DMS79 (cell line): ENCODE results near the gene ASTN2.

Source experiments
- DNase-seq: peaks from one replicate; lab custom pipeline; 2025; lab: John Stamatoyannopoulos, UW

Gene ASTN2

DNA sequence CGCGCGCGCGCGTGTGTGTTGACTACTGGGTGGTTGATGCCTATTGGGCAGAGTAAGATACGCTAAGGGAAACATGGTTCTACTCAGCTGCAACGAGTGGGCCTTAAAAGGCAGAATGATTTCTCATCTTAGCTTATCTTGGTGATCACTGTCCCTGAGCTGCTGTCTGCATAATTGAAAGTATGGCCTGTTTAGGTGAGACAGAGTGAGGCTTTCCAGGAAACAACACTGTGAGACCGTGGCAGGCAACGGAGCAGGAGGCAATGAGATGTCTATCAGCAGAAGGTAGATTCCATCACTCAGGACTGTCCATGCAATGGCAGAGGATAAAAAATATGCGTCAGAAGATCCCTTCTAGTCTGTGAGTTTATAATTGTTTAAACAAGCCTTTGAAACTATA, 450.6 kb downstream of the ASTN2 start:
- no peak for DNase-seq

DNA sequence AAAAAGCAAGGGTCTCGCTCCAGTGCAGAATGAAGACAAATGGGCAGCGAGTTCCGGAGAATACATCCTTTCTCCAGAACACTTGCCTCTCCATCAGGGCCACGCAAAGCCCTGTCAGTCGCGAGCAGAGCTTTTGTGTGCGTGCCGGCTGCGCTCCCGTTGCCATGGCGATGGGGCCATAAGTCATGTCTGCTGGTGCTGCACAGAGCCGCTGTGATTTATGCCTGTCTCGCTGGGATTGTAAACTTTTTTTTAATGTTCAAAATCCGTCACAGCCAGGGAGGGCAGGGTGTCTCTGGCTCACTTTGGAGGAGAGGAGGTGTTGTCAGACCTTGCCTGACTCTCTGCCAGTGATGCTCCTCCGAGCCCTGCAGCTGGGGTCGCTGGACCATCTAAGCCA, 455.0 kb downstream of the ASTN2 start:
- peak; percentile 25 for DNase-seq

DNA sequence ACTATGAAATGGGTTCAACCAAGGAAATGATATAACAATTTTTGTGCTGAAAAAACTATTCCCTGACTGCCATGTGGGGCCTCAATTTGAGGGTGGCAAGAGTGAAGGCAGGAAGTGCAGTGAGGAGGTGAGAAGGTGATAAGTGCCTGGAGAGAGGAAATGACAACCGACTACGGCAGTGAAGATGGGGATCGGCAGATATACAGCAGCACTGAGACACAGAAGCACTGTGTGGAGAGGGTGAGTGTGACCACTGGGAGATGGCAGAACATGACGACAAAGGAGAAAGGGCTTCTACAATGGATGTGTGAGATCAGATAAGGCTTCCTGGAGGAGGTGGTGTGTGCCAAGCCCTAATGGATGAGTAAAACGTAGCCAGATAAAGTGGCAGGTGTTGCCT, 456.0 kb downstream of the ASTN2 start:
- no peak for DNase-seq

DNA sequence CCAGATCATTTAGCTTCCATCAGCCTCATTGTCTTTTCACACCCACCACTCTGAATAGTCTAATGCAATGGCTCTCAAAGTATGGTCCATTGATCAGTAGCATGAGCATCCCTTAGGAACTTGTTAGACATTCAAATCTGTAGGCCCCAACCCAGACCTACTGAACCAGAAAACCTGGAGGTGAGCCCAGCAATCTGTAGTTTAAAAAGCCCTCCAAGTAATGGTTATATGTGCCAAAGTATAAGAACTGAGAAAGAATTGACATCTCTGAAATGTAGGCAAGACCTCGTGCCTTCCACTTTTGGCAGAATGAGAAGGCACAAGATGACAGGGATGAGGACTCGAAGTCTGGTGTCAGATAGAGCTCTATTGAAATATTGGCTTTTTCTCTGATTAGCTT, 460.1 kb downstream of the ASTN2 start:
- peak; percentile 78 for DNase-seq

DNA sequence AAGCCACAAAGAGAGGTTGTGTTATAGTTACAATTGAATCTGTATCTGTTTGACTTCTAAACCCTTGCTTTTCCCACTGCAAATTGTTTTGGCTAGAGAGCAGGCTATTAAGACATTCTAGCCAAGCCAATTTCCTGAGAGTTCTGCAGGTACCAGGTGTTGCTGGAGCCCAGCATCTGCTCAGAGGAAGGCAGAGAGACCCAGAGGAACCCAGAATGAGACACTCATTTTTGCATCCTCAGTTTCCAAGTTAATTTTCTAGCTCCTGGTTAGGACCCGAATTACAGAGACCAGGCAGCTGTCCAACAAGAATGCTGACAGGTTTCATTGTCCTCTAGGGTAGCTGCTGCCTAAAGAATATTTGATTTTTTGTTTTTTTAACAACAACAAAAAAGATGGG, 461.6 kb downstream of the ASTN2 start:
- DNase-seq = no peak

DNA sequence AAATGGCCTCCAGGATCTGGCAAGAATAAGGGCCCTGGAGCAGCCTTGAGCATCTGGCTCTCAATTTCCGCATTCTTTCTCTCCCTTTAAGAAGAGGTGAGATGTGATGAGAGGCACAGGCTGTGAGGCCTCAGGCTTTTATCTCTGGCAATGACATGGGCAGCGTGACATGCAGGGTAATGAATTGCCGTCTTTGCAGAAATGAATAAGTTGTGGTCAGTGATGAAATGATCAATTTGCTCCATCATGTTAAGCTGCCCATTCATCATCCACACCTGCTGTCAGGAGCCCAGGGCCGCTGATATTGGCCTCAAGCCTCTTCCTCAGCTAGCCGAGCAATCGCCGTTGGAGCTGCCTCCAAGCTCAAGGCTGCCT, 462.4 kb downstream of the ASTN2 start:
- no peak for DNase-seq

DNA sequence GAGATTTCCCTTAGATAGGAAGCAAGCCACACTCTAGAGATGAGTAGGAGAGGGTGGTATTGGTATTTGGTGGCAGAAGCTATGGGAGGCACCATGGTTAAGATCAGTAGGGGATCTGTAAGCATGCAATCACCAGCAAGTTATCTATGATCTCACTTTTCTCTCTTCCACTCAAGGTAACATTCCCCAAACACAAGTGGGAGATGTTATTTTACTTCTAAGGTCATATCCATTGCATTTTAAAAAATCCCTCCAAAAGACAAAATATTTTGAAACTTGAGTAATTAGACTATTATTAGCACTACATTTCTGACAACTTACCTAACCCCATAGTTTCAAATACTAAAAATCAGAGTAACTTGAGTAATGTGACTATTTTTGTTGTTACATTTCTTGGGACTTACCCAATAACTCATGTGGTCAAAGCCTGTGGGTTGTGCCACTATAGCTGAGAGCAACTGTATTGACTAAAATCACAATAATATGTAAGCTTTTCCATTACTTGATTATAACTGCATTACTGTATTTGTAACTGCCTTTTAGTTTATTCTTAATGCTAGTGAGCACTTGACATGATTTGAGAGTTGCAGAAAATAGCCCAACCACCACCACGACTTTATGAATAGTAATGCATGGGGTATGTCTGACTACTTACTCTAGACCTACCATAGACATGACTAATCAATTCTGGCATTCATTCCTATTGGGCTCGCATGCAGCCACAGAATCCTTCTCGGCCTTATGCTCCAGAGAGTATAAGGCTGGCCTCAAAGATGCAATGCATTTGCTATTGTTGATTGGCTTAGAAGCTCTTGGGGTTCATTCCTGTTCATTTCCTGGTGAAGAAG, 463.0 kb downstream of the ASTN2 start:
- no peak for DNase-seq

DNA sequence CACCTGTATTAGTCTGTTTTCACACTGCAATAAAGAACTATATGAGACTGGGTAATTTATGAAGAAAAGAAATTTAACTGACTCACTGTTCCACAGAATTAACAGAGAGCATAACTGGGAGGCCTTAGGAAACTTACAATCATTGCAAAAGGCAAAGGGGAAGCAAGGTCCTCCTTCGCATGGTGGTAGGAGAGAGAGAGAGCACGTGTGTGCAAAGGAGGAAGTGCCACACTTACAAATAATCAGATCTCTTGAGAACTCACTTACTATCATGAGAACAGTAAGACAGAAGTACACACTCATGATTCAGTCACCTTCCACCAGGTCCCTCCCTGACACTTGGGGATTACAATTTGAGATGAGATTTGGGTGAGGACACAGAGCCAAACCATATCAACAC, 469.0 kb downstream of the ASTN2 start:
- DNase-seq = no peak

DNA sequence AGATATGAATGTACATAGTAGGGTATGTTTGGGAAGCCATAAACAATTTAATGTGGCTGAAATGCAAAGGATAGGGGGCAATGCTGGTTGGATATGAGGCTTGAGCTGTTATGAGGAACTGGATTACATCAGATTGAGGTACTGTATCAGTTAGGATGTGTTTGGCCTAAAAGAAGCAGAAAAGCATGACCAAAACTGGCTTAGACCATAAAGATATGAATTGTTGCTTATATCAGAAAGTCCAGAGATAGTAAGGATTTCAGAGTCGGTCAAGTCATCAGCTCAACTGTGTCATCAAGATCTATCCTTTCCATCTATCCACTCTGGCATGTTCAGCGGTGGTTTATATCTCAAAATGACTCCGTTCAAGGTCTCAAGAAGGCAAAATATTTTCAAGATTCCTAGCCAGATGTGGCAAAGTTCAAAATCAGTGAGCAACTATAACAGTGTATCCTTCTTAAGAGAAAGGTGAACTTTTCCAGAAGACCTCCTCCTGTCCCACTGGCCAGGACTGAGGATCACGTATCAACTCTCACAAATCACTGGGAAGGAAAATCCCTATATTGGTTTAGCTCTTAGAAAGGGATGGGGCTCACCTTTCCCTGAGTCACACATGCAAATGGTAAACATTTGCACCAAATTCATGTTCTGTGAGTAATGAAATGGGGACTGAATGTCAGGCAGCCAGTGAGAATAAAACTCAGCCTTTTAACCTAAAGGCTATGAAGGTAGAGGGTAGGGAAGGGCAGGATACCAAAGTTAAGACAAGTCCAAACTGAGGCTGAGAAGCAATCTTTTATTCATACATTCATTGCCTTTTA, 469.9 kb downstream of the ASTN2 start:
- no peak for DNase-seq

DNA sequence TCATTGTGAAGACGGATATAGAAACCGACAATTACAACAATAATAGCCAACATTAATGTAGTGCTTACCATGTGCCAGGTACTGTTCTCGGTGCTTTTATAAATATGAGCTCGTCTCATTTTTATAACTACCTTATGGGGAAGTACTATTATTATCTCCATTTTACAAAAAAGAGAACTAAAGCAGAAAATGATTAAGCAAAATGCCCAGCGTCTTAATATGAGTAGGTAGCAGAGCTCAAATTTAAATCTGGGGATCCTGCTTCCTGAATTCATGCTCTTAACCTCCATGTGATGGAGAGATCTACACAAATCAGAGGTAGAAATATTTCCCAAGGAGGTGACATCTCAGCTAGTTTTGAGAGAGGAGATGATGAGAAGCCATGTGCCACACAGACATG, 470.9 kb downstream of the ASTN2 start:
- DNase-seq = no peak

DNA sequence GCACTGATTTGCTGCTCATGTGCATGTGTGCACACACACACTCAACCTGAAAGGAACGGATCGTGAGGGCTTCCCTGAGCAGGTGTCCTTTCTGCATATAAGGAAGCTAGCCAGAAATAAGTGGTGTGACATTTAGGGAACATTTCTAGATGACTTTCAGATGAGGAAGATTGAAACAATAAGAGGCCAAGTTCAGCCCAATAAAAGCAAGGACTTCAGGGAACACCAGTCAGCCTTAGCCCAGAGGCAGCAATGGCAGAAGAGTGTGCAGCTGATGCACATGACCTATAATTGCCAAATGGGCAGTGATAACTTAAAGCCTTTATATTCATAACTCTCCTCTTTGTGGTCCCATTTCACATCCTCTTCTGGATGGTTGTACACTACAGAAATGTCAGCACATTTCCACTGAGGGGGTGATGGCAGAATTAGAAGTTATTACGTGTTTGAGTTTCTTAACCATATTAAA, 472.2 kb downstream of the ASTN2 start:
- DNase-seq = no peak

DNA sequence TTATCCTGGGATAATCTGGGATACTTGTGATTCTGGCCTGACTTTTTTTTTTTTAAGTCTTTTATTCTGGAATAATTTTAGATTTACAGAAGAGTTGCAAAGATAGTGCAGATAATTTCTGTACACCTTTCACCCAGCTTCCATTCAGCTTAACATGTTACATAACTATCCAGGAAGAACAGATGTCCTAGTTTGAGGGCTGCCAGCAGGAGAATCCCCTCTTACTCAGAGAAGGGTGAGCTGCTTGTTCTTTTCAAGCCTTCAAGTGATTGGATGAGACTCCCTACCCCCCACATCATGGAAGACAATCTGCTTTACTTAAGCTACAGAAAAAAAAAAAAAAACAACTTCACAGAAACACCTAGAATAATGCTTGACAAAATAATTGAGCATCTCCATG, 473.6 kb downstream of the ASTN2 start:
- DNase-seq = no peak

DNA sequence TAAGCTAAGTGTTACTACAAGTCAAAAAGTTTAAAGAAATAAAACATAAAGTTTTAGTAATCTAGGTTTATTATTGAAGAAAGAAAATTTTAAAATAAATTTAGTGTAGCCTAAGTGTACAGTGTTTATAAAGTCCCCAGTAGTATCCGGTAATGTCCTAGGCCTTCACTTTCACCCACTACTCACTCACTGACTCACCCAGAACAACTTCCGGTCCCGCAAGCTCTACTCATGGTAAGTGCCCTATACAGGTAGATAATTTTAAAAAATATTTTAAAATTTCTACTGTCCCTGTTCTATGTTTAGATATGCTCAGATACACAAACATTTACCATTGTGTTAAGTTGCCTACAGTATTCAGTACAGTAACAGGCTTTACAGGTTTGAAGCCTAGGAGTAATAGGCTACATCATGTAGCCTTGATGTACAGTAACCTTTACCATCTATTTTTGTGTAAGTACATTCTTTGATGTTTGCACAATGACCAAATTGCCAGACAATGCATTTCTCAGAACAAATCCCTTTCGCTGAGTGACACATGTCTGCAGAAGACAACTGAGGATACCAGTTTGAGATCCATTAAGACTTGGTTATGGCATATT, 474.1 kb downstream of the ASTN2 start:
- DNase-seq = no peak

DNA sequence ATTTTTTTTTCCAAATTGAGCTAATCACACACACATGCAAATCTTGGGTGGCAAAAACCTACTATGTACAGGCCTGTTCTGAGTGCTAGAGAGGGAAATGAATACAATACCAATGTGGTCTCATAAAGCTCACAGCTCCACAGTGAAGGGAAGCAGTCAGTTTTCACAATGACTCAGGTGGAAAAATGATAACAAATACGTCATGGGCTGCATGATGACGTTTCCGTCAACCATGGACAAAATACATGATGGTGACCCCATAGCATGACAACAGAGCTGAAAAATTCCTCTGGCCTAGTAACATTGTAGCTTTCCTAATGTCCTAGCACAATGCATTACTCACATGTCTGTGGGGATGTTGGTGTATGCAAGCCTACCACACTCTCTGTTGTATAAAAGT, 475.2 kb downstream of the ASTN2 start:
- no peak for DNase-seq

DNA sequence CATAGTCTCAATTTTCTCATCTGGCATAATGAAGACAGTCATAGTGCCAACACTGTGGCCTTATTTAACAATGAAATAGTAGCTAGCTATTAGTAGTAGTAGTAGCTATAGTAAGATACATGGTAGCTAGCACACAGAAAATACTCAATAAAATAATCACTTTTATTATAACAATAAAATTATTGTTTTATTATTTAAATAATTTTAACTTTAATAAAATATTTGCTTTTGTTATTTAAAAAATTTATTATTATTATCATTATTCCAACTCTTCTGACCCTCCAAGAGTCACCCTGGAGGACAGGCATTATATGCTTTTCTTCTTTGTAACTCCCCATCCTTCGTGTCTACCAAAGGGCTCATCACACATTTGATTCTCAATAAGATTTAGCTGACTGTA, 475.7 kb downstream of the ASTN2 start:
- no peak for DNase-seq

DNA sequence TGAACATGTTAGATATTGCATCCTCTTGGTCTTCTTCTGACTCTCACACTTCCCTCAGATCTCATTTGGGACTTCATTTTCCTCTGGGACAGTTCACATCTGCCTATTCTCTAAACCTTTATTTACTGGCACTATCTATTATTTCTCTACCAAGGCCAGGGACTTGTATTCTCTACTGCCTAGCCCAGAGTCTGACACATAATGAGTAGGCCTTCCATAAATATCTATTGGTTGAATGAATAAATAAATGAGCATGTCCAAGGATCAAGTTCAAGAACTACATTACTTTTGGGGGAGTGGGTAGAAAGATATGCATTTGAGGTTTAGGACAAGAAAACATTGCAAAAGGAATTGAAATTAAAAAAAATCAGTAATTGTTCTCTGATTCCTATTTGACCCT, 477.5 kb downstream of the ASTN2 start:
- DNase-seq = no peak

DNA sequence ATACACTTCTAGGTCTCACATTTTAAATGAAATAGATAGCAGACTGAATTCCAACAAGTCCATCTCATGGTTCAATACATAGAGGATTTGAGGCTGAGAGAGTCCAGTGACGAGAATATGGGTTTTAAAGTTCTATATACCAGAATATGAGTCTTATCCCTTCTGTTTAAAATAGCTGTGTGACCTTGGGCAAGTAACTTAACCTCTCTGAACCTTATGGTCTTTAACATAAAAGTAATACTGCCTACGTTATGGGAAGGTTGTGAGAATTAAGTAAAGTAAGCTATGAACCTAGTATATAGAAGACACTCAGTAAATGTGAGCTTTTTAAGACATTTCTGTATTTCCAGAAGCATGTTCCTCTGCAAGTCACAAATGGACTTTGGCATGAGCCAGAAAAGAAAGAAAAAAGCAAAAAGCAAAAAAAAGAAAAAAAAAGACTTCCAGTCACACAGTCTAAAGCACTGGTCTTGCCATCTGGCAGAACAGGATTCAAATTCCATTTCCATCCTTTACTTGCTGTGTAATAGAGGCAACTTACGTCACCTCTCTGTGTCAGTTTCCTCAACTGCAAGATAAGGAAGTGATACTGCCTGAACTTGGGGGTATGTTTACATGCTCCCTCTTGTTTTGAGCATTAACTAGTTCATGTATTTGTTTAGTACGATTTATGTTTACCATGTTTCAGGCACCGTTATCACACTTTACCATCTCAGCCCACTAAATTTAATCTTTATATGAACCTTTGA, 479.5 kb downstream of the ASTN2 start:
- no peak for DNase-seq

DNA sequence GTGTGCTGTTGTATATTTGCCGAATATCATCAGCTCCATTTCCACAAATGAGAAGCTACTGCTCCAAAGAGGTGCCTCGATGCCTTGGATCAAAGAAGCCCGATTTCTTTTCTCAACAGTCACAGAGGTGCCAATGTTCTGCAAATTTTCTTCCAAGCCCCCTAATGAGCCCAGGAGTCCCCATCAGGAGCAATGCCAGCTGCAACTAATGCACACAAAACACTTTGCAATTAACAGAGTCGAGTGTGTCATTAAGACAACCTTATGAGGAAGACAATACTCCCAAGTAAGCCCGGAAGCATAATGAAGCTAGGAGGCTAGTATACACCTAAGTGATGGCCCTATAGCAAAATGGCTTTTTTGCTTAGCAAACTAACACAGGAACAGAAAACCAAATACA, 480.7 kb downstream of the ASTN2 start:
- DNase-seq = no peak

DNA sequence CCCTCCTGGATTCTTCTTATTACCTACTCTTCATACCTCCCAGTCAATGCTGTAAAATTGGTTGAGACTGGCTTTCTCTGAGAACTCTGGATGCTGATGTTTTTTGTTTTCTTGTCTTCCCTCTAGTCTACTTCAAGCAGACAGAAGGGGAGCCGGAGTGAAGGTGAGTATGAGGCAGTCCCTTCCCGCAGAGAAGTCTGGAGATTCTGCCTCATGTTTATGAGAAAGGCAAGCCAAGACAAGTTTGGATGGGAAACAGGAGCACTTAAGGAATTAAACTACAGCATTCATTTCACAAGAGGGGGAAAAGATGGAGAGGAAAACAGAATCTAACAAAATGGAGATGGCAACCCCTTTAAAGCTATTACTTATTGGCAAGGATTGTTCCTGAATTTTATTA, 481.6 kb downstream of the ASTN2 start:
- peak; percentile 83 for DNase-seq

DNA sequence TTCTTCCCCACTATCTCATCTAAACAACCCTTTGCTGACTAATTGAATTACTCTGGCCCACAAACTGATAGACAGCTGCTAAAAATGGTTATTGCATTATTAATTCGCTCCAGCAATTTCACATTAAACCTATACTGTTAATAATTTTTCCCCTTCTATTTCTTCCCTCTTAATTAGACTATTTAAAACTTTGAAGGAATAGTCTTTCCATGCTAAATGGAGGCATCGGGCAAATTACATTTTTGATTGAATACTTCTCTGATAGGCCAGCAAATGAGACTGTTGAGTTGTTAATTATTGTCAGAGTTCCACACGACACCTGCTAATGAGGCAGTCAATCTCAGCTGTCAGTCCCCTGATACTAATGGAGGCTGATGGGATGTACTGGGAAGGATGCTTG, 485.2 kb downstream of the ASTN2 start:
- no peak for DNase-seq

DNA sequence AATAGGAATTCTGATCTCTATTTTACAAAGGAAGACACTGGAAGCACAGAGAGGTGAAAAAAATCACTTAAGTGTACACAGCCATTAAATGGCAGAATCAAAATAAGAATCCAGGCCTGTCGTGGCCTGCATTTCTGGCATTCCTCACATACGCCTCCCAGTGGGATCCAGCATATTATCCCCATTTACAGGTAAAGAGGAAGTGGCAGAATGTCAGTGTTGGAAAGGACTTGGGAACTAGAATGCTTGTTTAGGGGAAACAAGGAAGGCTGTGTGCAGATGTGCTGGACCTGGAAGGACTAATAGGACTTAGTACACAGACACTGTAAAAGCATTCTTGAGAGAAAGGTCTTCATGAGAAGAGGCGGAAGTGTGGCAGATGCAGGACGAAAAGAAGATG, 486.0 kb downstream of the ASTN2 start:
- no peak for DNase-seq

DNA sequence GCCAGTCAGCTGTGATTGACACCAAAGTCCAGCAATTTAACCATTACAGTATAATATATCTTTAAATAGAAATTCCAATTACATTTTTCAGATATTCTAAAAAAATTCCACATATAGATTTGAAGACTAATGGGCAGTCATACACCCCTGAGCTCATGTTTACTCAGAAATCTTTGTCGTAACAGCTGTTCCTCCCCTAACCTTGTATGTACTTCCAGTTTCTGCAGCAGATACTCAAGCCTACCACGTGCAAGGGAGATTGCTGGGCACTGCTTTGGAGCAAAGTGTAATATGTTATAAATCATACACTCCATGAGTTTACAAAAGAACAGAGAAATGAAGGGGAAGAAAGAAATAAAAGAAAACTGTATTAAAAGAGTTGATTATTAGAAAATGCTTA, 486.6 kb downstream of the ASTN2 start:
- DNase-seq = no peak
